SIG-M5 treated with dmso at 0.1 percent for 504 hours (cell line): ENCODE results near the gene GRM8.
A peak's percentile ranks its signal among the peaks of the same experiment; 100 is the strongest.

ENCODE experiments used
- DNase-seq: peaks from one replicate; lab custom pipeline; 2025; ENCODE audit not compliant: unreplicated experiment; lab: John Stamatoyannopoulos, UW

GRM8 gene

DNA sequence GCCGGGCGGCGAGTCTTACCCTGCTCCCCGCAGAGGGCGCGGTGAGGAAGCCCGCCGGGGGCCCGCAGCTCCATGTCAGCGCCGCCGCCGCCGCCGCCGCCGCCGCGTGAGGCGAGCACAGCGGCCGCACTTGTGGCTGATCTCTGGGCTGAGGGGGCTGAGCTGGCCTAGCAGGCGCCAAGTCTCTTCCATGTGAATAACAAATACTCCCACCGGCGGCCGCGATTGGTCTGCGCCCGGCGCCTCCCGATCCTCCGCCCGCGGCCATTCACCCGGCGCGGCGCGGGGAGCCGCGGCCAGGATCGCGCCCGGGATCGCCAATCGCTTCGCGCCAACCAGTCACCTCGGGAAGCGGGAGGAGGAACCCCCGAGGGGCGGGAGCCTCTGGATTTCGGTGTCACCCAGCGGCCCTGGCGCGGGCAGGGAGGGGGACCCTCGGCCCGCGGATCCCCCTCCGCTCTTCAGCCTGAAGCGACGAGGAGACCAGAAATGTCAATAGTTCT, at the start of gene GRM8:
Gene GRM8, minus strand, starts transcription at position 164 of the 503 bp plus-strand sequence.
- DNase-seq, result no peak

GRCh38 chr7:127290801-127291361, 38.1 kb upstream of the GRM8 start:
- DNase-seq, result no peak

GRCh38 chr7:127290116-127290655, 37.4 kb upstream of the GRM8 start:
- DNase-seq, result no peak

DNA sequence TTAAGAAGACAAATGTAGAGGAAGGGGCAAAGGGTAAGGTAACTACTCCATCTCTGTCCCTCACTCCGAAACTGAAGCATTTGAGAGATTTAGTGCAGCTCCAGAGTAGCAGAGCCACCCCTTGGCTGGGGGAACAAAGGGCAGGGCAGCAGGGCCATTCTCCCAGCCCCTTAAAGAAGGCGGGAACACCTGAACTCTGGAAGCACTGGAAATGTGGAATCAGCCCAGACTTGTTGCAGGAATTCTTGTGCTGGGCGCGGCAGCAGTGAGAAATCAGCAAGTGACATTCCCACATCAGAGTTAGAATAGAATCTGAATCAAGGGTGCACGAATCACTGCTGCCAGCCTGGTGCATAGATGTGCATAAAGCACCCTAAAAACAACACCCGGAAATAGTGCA, 34.4 kb upstream of the GRM8 start:
- DNase-seq, result no peak

- DNase-seq, result no peak
Measured at GRCh38 chr7:127270093-127270492, 17.4 kb upstream of the GRM8 start.

DNA sequence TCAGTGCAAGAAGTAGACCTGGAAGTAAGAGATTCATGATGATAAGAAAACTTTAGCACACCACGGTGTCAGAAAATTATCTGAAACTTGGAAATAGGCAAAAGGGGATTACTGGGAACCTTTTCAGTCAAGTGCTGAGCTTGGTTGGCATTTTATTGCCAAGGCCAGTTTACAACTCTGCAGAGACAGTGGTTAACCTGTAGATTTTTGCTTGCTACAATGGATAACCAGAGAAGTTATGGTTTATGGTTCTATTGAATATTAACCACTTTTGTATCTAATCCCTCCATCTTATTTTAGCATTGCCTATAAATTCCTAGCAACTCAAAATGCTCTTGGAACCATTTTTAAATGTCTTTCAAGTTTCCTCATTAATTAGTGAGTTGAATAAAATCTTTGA, 13.3 kb upstream of the GRM8 start:
- DNase-seq, result no peak

GRCh38 chr7:127264219-127264618, 11.5 kb upstream of the GRM8 start:
- no peak for DNase-seq

DNA sequence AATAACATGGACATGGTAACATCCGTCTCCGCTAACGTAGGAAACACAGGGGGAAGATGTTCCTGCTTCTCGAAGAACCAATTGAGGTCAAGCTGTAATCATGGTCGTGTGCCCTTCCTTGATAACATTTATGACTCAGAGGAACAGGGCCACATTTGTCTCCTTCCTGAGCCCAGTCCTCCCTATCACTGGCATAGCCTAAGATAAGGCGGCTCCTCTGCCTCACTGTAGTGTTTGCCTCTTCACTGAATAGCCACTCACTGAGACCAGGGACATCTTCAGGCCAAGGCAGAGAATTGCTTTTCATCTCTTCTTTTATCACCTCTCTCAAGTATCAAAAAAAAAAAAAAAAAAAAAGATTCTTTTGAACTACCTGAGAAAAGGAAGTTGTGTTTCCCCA, 5.4 kb upstream of the GRM8 start:
- no peak for DNase-seq

GRCh38 chr7:127257086-127257485, 4.3 kb upstream of the GRM8 start:
- DNase-seq, result no peak

- DNase-seq, result no peak
Measured at GRCh38 chr7:127256041-127256725, 3.4 kb upstream of the GRM8 start.

- no peak for DNase-seq
Measured at GRCh38 chr7:127254163-127254684, 1.5 kb upstream of the GRM8 start.

DNA sequence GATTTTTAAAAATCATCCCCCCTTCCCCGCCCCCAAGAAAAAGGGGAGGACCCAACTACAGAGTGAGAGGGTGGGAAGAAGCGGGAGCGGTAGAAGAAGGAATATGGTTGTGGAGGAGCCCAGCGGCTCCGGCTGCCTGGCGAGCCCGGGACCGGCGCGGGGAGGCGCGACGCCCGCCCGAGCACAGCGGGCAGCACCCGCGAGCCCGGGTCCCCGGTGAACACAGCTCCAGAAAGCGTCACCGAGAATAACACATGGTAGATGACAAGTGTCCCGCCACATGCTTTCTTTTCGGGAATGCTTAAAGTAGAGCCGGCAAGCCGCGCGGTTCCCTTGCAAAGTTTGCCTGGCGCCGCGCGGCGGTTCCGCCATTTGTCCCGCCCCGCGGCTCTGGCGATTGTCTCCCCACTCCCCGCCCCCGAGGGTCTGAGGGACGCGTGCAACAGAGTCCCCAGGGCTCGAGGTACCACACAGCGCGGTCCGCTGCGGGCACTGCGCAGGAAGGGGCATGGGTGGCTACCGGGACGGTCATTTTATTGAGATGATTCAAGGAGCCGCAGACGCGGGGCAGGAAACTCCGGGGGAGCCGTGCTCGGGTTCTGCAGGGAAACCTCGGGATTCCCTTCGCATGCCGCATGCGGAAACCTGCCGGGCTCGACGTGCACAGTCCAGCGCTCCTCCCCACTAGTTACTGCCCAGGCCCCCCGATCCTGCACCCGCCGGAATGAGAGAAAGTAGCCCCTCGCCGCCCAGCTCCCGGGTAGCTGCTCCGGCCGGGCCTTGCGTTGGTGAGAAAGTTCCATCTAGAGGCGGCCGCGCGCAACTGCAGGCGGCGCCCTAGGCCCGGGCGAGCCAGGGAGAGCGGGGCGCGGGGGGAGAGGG, 781 bp upstream of the GRM8 start:
- DNase-seq, result peak; percentile 35

DNA sequence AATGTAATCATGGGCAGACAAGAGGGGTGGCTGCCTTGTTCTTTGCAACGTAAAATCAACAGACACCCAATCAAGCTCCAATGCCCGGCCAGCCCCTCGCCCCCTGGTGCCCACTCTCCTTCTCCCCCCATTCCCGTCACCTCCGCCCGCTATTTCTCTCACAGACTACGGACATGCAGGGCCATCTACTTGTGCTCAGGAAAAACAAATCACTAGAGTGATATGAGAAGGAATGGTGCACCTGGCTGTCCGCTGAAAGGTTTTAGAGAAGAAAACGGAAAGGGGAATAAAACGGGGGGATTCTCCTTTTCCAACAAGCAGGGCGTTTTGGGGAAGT, 396 bp downstream of the GRM8 start:
- DNase-seq, result no peak

GRCh38 chr7:127251465-127252376, 1.0 kb downstream of the GRM8 start:
- DNase-seq, result no peak

- no peak for DNase-seq
Measured at GRCh38 chr7:127251036-127251464, 1.7 kb downstream of the GRM8 start.

GRCh38 chr7:127250312-127251035, 2.3 kb downstream of the GRM8 start:
- no peak for DNase-seq

DNA sequence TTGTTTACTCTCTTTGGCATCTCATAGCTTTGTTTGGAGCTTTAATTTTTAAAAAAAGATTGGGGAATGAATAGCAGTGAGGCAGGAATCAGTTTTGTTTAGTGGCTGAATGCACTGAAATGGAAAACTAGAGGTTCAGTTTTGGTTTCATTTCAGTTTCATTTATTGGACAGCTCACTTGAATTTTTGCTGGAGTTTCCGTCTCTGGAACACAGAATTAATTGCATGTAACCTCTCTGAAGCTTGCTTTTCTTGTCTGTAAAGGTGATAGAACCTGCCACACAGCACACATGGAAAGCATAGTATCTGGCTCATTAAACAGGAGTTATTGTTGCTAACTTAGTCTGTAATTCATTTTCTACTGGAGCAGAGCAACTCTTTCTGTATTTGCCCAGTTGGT, 7.1 kb downstream of the GRM8 start:
- DNase-seq, result no peak

DNA sequence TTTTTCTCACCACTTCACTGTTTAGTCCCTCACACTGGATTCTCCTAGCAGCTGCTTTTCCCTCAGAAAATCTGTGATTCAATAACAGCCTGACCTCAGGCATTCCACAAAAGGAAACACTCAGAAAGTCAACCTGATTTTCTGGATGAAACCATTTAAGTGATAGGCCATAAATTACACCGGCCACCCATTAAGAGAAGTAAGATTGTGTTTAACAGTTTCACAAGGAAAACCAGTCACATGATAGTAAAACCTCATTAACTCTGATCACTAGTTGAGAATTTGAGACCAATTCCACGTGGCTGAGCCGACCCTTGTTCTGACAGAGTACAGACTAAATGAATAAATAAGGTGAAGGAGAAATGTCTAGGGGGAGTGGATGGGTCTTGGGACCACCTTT, 7.7 kb downstream of the GRM8 start:
- no peak for DNase-seq

- DNase-seq, result no peak
Measured at GRCh38 chr7:127239814-127240213, 12.9 kb downstream of the GRM8 start.

DNA sequence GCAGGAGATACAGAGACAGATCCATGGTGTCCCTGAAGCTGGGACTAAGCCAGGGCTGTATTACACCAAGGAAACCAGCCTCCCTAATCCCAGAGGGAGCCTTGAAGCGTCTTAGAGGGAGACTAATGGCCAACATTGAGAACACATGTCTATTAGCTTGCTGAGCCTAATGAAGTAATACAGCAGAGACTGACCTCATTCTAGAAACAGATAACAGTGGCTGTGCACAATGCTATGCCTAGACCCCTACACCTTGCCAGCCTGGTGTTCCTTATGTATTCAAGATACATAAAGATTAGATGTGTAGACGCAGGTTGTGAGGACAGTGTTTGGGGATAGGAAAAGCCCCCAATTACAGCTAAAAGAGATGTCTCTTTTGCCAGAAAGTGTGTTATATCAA, 19.1 kb downstream of the GRM8 start:
- DNase-seq, result no peak
